Activated CD4-positive, alpha-beta T cell treated with anti-CD3 and anti-CD28 coated beads, Interleukin-2, amount 10 ng/mL, durations not matched to agents 7 days and 5 days (primary cell): ENCODE measurements around the gene YDJC. TPM values are rescaled to one million over a fixed set of nuclear protein-coding genes. Genes with fewer than 3 reads are reported as not detected.
A peak's percentile ranks its signal among the peaks of the same experiment; 100 is the strongest.
"Not testable (repeated sequence)": the region's sequence is repeated elsewhere in the genome, so short reads cannot be mapped to it uniquely, and the experiment has no call there.

Source experiments
- CTCF ChIA-PET: fragments of 350-600 bp; sonication (Branson Sonifier 250); formaldehyde crosslinking; loops from one replicate; lab custom pipeline; 2021; ENCODE audit warnings: antibody characterized with exemption; lab: Charles Lee
- POLR2A ChIA-PET: fragments of 350-600 bp; sonication (Branson Sonifier 250); formaldehyde crosslinking; loops from one replicate; lab custom pipeline; 2021; ENCODE audit warnings: antibody characterized with exemption; lab: Charles Lee
- DNase-seq: peaks from one replicate; pipeline ENCODE4 v3.0.0-alpha.2; 2020
- H3K27ac Mint-ChIP-seq: one replicate; pipeline ENCODE4 v1.8.0; 2021; ENCODE audit warnings: mild to moderate bottlenecking, moderate library complexity, mixed read lengths
- H3K27me3 Mint-ChIP-seq: one replicate; pipeline ENCODE4 v1.8.0; 2021; ENCODE audit warnings: mixed read lengths
- H3K36me3 Mint-ChIP-seq: one replicate; pipeline ENCODE4 v1.8.0; 2021; ENCODE audit warnings: low read depth, mixed read lengths
- H3K4me1 Mint-ChIP-seq: one replicate; pipeline ENCODE4 v1.8.0; 2021; ENCODE audit warnings: mixed read lengths
- H3K4me3 Mint-ChIP-seq: one replicate; pipeline ENCODE4 v1.8.0; 2021; ENCODE audit warnings: mild to moderate bottlenecking, moderate library complexity, mixed read lengths
- H3K9me3 Mint-ChIP-seq: one replicate; pipeline ENCODE4 v1.8.0; 2021; ENCODE audit warnings: mixed read lengths
- total RNA-seq, 2 experiments: library from RNA; stranded (reverse); gene quantifications; one replicate each; pipeline ENCODE4 v1.2.3, GENCODE V29; 2021

YDJC gene
- total RNA-seq, 2 experiments from 2014 or later = 30.3 to 39.9 TPM

GRCh38 chr22:21611210-21611977 is 18.4 kb downstream of the YDJC start:
- Mint-ChIP-seq H3K27me3 (no peaks in the 10 kb centered on the region), H3K27ac (no peak overlapping the region), H3K9me3 (no peaks in the 10 kb centered on the region), H3K36me3 (peaks cover 29% of the 10 kb centered on the region), H3K4me1 (peaks cover 8% of the 10 kb centered on the region), H3K4me3 (no peak overlapping the region)
- DNase-seq = no peak
- ChIA-PET CTCF (no interaction called here), POLR2A (no interaction called here)

- H3K27ac Mint-ChIP-seq, H3K9me3 Mint-ChIP-seq, H3K27me3 Mint-ChIP-seq, H3K4me1 Mint-ChIP-seq, H3K4me3 Mint-ChIP-seq, POLR2A ChIA-PET, DNase-seq: not testable (repeated sequence)
- CTCF ChIA-PET = interaction anchor here (1.9 kb wide), 1 partner anchor 19 kb away, joined by 9 read pairs; the partner anchor contains the start of gene YDJC
- H3K36me3 Mint-ChIP-seq = peaks cover 26% of the 10 kb centered on the region
Observed at GRCh38 chr22:21609556-21610157, 20.2 kb downstream of the YDJC start.

GRCh38 chr22:21606775-21607174 is 23.0 kb downstream of the YDJC start:
- Mint-ChIP-seq H3K36me3 (peaks cover 11% of the 10 kb centered on the region), H3K27me3 (no peaks in the 10 kb centered on the region), H3K4me1 (peaks cover 16% of the 10 kb centered on the region), H3K9me3 (no peaks in the 10 kb centered on the region), H3K4me3 (no peak overlapping the region), H3K27ac (no peak overlapping the region)
- ChIA-PET CTCF (interaction anchor here (0.6 to 2.3 kb wide), 3 partner anchors 16 to 102 kb away, joined by 3 to 8 read pairs (median 3); no protein-coding TSS in a partner anchor), POLR2A (no interaction called here)
- DNase-seq = no peak

DNA sequence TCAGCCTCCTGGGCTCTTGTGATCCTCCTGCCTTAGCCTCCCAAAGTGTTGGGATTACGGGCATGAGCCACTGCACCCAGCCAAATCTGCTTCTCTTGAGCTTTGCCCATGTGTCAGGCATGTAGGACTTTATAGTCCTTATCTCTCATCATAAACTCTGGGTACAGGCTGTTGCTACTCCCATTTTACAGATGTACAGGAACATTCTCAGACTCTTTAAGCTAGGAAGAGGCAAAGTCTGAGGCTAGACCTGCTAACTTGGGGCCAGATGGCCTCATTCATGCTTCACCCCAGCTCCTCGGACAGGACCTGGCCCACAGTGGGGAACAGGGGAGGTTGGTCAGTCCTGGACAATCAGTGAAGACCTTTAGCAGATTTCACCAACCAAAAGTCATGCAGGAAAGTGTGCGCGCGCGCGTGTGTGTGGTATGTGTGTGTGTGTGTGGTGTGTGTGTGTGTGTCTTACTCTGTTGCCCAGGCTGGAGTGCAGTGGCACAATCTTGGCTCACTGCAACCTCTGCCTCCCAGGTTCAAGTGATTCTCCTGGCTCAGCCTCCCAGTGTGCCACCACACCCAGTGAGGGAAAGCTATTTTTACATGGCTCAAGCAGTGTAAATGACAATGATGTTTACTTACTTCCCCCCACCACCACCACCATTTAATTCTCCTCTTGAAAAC is 23.8 kb downstream of the YDJC start:
- no peak overlapping the region for H3K4me3 Mint-ChIP-seq
- ChIA-PET CTCF (interaction anchor here (0.6 to 2.3 kb wide), 4 partner anchors 15 to 102 kb away, joined by 3 to 8 read pairs (median 3); no protein-coding TSS in a partner anchor), POLR2A (no interaction called here)
- no peak overlapping the region for H3K27ac Mint-ChIP-seq
- no peaks in the 10 kb centered on the region for H3K9me3 Mint-ChIP-seq
- no peaks in the 10 kb centered on the region for H3K27me3 Mint-ChIP-seq
- peaks cover 3% of the 10 kb centered on the region for H3K36me3 Mint-ChIP-seq
- peaks cover 16% of the 10 kb centered on the region for H3K4me1 Mint-ChIP-seq
- DNase-seq = no peak

GRCh38 chr22:21603973-21604372 is 25.8 kb downstream of the YDJC start:
- no peak for DNase-seq
- H3K4me1 Mint-ChIP-seq = peaks cover 22% of the 10 kb centered on the region
- CTCF ChIA-PET = interaction anchor here (1.7 kb wide), 1 partner anchor 25 kb away, joined by 4 read pairs; no protein-coding TSS in a partner anchor
- POLR2A ChIA-PET = no interaction called here
- H3K36me3 Mint-ChIP-seq = peaks cover 11% of the 10 kb centered on the region
- no peaks in the 10 kb centered on the region for H3K9me3 Mint-ChIP-seq
- no peak overlapping the region for H3K27ac Mint-ChIP-seq
- no peak overlapping the region for H3K4me3 Mint-ChIP-seq
- no peaks in the 10 kb centered on the region for H3K27me3 Mint-ChIP-seq

- no peaks in the 10 kb centered on the region for H3K9me3 Mint-ChIP-seq
- H3K4me3 Mint-ChIP-seq = no peak overlapping the region
- H3K27ac Mint-ChIP-seq = peak overlapping the region; percentile 6
- peaks cover 26% of the 10 kb centered on the region for H3K4me1 Mint-ChIP-seq
- no peak for DNase-seq
- ChIA-PET POLR2A (no interaction called here), CTCF (interaction anchor here (0.6 to 1.7 kb wide), 5 partner anchors 9 to 193 kb away, joined by 3 to 4 read pairs (median 4); no protein-coding TSS in a partner anchor)
- no peaks in the 10 kb centered on the region for H3K27me3 Mint-ChIP-seq
- peaks cover 18% of the 10 kb centered on the region for H3K36me3 Mint-ChIP-seq
Observed at GRCh38 chr22:21602579-21602978, 27.2 kb downstream of the YDJC start.

- Mint-ChIP-seq H3K36me3 (peaks cover 35% of the 10 kb centered on the region), H3K4me1 (peaks cover 22% of the 10 kb centered on the region), H3K27ac (peak overlapping the region; percentile 26), H3K9me3 (no peaks in the 10 kb centered on the region), H3K27me3 (no peaks in the 10 kb centered on the region), H3K4me3 (no peak overlapping the region)
- no peak for DNase-seq
- ChIA-PET POLR2A (no interaction called here), CTCF (no interaction called here)
Observed at GRCh38 chr22:21599053-21599893, 30.5 kb downstream of the YDJC start.

DNA sequence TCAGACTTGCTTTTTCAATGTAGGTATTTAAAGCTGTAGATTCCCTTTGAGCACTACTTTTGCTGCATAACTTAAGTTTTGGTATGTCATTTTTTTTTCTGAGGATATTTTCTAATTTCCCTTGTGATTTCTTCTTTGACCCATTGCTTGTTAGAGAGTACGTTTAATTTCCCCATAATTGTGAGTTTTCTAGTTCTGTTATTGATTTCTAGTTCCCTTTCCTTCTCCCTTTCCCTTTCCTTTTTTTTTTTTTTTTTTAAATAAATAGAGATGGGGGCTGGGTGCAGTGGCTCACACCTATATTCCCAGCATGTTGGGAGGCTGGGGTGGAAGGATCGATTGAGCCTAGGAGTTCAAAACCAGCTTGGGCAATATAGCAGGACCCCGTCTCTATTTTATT is 31.5 kb downstream of the YDJC start:
- no peaks in the 10 kb centered on the region for H3K27me3 Mint-ChIP-seq
- H3K36me3 Mint-ChIP-seq = peaks cover 45% of the 10 kb centered on the region
- no peak overlapping the region for H3K27ac Mint-ChIP-seq
- no peaks in the 10 kb centered on the region for H3K9me3 Mint-ChIP-seq
- no peak for DNase-seq
- H3K4me1 Mint-ChIP-seq = peaks cover 23% of the 10 kb centered on the region
- no peak overlapping the region for H3K4me3 Mint-ChIP-seq
- ChIA-PET POLR2A (no interaction called here), CTCF (interaction anchor here (1.4 kb wide), 1 partner anchor 21 kb away, joined by 3 read pairs; no protein-coding TSS in a partner anchor)

DNA sequence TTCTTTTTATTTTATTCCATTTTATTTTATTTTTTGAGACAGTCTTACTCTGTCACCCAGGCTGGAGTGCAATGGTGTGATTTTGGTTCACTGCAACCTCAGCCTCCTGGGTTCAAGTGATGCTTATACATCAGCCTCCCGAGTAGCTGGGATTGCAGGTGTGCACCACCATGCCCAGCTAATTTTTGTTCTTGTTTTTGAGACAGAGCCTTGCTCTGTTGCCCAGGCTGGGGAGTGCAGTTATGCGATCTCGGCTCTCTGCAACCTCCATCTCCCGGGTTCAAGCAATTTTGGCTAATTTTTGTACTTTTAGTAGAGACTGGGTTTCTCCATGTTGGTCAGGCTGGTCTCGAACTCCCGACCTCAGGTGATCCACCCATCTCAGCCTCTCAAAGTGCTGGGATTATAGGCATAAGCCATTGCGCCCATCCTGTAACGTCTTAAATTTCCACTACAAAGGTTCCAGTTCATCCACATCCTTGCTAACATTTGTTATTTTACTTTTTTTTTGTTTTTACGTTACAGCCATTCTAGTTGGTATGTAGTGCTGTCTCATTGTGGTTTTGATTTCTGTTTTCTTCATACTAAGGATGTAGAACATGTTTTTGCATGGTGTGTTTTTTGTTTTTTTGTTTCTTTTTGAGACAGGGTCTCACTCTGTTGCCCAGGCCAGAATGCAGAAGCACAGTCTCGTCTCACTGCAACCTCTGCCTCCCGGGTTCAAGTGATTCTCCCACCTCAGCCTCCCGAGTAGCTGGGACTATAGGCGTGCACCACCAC is 33.3 kb downstream of the YDJC start:
- POLR2A ChIA-PET, CTCF ChIA-PET, H3K9me3 Mint-ChIP-seq, H3K4me3 Mint-ChIP-seq, H3K27ac Mint-ChIP-seq, H3K27me3 Mint-ChIP-seq, DNase-seq: not testable (repeated sequence)
- Mint-ChIP-seq H3K36me3 (peaks cover 50% of the 10 kb centered on the region), H3K4me1 (peaks cover 21% of the 10 kb centered on the region)

- no peak overlapping the region for H3K4me3 Mint-ChIP-seq
- POLR2A ChIA-PET = no interaction called here
- DNase-seq = no peak
- no peak overlapping the region for H3K27ac Mint-ChIP-seq
- CTCF ChIA-PET = interaction anchor here (0.6 kb wide), 1 partner anchor 13 kb away, joined by 4 read pairs; no protein-coding TSS in a partner anchor
- no peaks in the 10 kb centered on the region for H3K27me3 Mint-ChIP-seq
- no peaks in the 10 kb centered on the region for H3K9me3 Mint-ChIP-seq
- H3K4me1 Mint-ChIP-seq = peaks cover 30% of the 10 kb centered on the region
- H3K36me3 Mint-ChIP-seq = peaks cover 51% of the 10 kb centered on the region
Observed at GRCh38 chr22:21594865-21595452, 34.9 kb downstream of the YDJC start.

GRCh38 chr22:21593406-21594232 is 36.2 kb downstream of the YDJC start:
- DNase-seq = no peak
- no peak overlapping the region for H3K4me3 Mint-ChIP-seq
- peaks cover 40% of the 10 kb centered on the region for H3K36me3 Mint-ChIP-seq
- ChIA-PET POLR2A (no interaction called here), CTCF (interaction anchor here (0.7 to 1.0 kb wide), 2 partner anchors 9 to 36 kb away, joined by 3 to 4 read pairs; no protein-coding TSS in a partner anchor)
- H3K27ac Mint-ChIP-seq = no peak overlapping the region
- peaks cover 31% of the 10 kb centered on the region for H3K4me1 Mint-ChIP-seq
- no peaks in the 10 kb centered on the region for H3K9me3 Mint-ChIP-seq
- no peaks in the 10 kb centered on the region for H3K27me3 Mint-ChIP-seq
